T-cell (primary cell): ENCODE measurements around the gene SEC61B. TPM values are rescaled to one million over a fixed set of nuclear protein-coding genes. Genes with fewer than 3 reads are reported as not detected.

Experiments used
- ATAC-seq, 4 experiments: fragments of 200-7000 bp in 3 of 4; fragments of 150-1000 bp in 1 of 4; cut with Tn5 transposase; replicated peaks in 1 of 4; 1 replicate in 3 of 4; 2 replicates in 1 of 4; pipeline ENCODE4 v1.10.0; 2021; ENCODE audit warnings: moderate library complexity in 3 of 4, mild to moderate bottlenecking in 2 of 4, moderate number of reproducible peaks in 1 of 4
- CTCF ChIA-PET, 2 donors: fragments of 300-600 bp; sonication (Branson Sonifier 250); formaldehyde crosslinking; loops; one replicate each; lab custom pipeline; 2022; ENCODE audit warnings: antibody characterized with exemption in 2 of 2; lab: Charles Lee
- POLR2A ChIA-PET, 2 donors: fragments of 300-600 bp; sonication (Branson Sonifier 250); formaldehyde crosslinking; loops; one replicate each; lab custom pipeline; 2022; ENCODE audit warnings: antibody characterized with exemption in 2 of 2; lab: Charles Lee
- DNase-seq, 35 experiments: peaks; one replicate each; pipeline versions ENCODE4 v3.0.0 to v3.0.0-alpha.2; 2013 to 2023
- H3K27ac ChIP-seq: one replicate; pipeline ENCODE4 v1.5.1; 2013; ENCODE audit warnings: low read length
- H3K27me3 ChIP-seq, 2 experiments: replicated peaks in 1 of 2; 1 replicate in 1 of 2; 2 replicates in 1 of 2; pipeline versions ENCODE4 v1.6.1 to v1.7.0; 2013; ENCODE audit warnings: low read length in 1 of 2, mixed read lengths in 1 of 2; ENCODE audit not compliant: control insufficient read depth in 2 of 2, insufficient read depth in 2 of 2; ENCODE audit errors: extremely low read depth in 1 of 2
- H3K36me3 ChIP-seq, 2 donors: 1 replicate in 1 of 2; 2 replicates in 1 of 2; pipeline versions ENCODE4 v1.6.1 to v1.7.0; 2013; ENCODE audit warnings: low read length in 1 of 2; ENCODE audit not compliant: control insufficient read depth in 2 of 2, insufficient read depth in 1 of 2; ENCODE audit errors: extremely low read depth in 1 of 2
- H3K4me1 ChIP-seq, 2 experiments: 1 replicate in 1 of 2; 2 replicates in 1 of 2; pipeline versions ENCODE4 v1.6.1 to v1.7.0; 2013; ENCODE audit warnings: low read length in 2 of 2, mixed read lengths in 1 of 2; ENCODE audit not compliant: insufficient read depth in 2 of 2, control insufficient read depth in 1 of 2; ENCODE audit errors: extremely low read depth in 1 of 2
- H3K4me3 ChIP-seq, 2 donors: 1 replicate in 1 of 2; 2 replicates in 1 of 2; pipeline versions ENCODE4 v1.5.1 to v1.7.0; 2013; ENCODE audit warnings: mild to moderate bottlenecking in 2 of 2, low read length in 1 of 2, moderate library complexity in 1 of 2; ENCODE audit not compliant: control insufficient read depth in 1 of 2; ENCODE audit errors: extremely low read depth in 1 of 2
- H3K9me3 ChIP-seq: 2 replicates; pipeline ENCODE4 v1.7.0; 2013
- H3K27ac Mint-ChIP-seq, 2 donors: one replicate each; pipeline ENCODE4 v1.8.0; 2020 to 2021; ENCODE audit warnings: mild to moderate bottlenecking in 2 of 2, mixed read lengths in 2 of 2
- H3K27me3 Mint-ChIP-seq, 2 donors: one replicate each; pipeline ENCODE4 v1.8.0; 2021 to 2022; ENCODE audit warnings: mixed read lengths in 2 of 2
- H3K36me3 Mint-ChIP-seq: one replicate; pipeline ENCODE4 v1.8.0; 2021; ENCODE audit warnings: mixed read lengths
- H3K4me1 Mint-ChIP-seq, 3 donors: one replicate each; pipeline ENCODE4 v1.8.0; 2020 to 2022; ENCODE audit warnings: mixed read lengths in 3 of 3, mild to moderate bottlenecking in 1 of 3
- H3K4me3 Mint-ChIP-seq, 3 donors: one replicate each; pipeline ENCODE4 v1.8.0; 2020 to 2022; ENCODE audit warnings: mild to moderate bottlenecking in 3 of 3, mixed read lengths in 3 of 3, moderate library complexity in 3 of 3
- H3K9me3 Mint-ChIP-seq, 3 donors: one replicate each; pipeline ENCODE4 v1.8.0; 2020 to 2022; ENCODE audit warnings: mixed read lengths in 3 of 3
- WGBS: methylation state at CpG from one replicate; pipeline ENCODE4 v1.1.5; 2013; ENCODE audit warnings: missing lambda C conversion rate; ENCODE audit not compliant: insufficient coverage; 5-methylcytosine and 5-hydroxymethylcytosine counted together
- total RNA-seq, 35 experiments: library from RNA in 6 of 35; stranded (reverse) in 6 of 35; fragments of 120-200 nt in 1 of 35; gene quantifications; one replicate each; pipeline versions ENCODE4 v1.2.1 to v1.2.4 and lab custom pipeline; 2013 to 2026

Gene SEC61B
- total RNA-seq, 5 donors from 2014 or later (not counting 1 experiment from before 2014, with no cell fraction given), result 54.9 to 91.5 (median 84.0) TPM

DNA sequence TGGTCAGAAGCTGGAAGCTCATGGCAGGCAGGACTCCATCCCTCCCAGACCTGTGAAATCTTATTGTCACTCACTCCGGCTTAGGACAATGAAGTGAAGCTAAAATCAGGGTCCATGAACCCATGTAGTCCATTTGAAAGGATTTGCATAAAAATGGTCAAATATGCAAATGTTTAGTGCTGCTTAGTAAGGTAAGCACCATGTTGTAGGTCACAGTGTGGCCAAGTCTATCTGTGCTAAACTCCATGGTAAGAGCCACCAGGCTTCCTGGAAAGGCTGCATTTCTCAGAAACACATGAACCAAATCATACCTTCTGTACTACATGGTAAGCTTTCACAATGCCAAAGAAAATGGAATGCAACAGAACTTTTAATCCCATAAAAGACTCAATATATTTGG lies 6.0 kb upstream of the SEC61B start:
- Histone ChIP-seq H3K4me3 (no peak overlapping the region), H3K9me3 (no peaks in the 10 kb centered on the region), H3K4me1 (peaks cover 8 to 10% of the 10 kb centered on the region in 2 experiments), H3K36me3 (peaks cover 0 to 10% of the 10 kb centered on the region in 2 donors), H3K27ac (no peak overlapping the region), H3K27me3 (peaks cover 0 to 9% of the 10 kb centered on the region in 2 experiments)
- DNase-seq (no peak), ATAC-seq (no peak)
- ChIA-PET POLR2A (no interaction called here), CTCF (interaction anchor here in 1 of 2 donors (1.0 kb wide), 1 partner anchor 215 kb away, joined by 3 read pairs; no protein-coding TSS in a partner anchor)
- H3K27me3 Mint-ChIP-seq, result no peaks in the 10 kb centered on the region
- H3K9me3 Mint-ChIP-seq, result peaks cover 2 to 8% (median 7%) of the 10 kb centered on the region in 3 donors
- WGBS, result 100% methylated on average over 1 of the region's 1 CpG
- H3K4me3 Mint-ChIP-seq, result no peak overlapping the region
- no peak overlapping the region for H3K27ac Mint-ChIP-seq
- H3K36me3 Mint-ChIP-seq, result peaks cover 47% of the 10 kb centered on the region
- peaks cover 40 to 48% (median 43%) of the 10 kb centered on the region in 3 donors for H3K4me1 Mint-ChIP-seq

DNA sequence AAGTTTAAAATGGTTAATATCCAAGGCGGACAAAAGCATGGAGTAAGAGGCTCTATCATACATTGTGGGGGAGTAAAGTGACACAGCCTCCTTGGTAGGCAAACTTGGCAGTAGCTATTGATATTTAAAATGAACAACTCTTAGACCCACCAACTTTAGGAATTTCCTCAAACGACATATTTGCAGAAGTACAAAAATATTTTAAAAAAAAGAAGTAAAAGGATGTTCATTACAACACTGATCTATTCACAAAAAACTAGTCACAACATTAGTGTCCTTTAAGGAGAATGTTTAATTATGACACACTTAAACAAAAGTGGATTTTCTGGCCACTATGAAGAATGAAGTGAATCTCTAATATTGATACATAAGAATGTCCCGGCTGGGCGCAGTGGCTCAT lies 2.1 kb upstream of the SEC61B start:
- Histone ChIP-seq H3K4me3 (no peak overlapping the region), H3K36me3 (peaks cover 0 to 15% of the 10 kb centered on the region in 2 donors), H3K9me3 (no peaks in the 10 kb centered on the region), H3K27ac (no peak overlapping the region), H3K4me1 (peaks cover 16 to 26% of the 10 kb centered on the region in 2 experiments), H3K27me3 (no peaks in the 10 kb centered on the region)
- peaks cover 48% of the 10 kb centered on the region for H3K36me3 Mint-ChIP-seq
- H3K27ac Mint-ChIP-seq, result peak overlapping the region in 1 of 2 donors; percentile 12
- H3K9me3 Mint-ChIP-seq, result no peaks in the 10 kb centered on the region
- POLR2A ChIA-PET, result no interaction called here
- ATAC-seq (no peak), DNase-seq (no peak)
- CTCF ChIA-PET, result interaction anchor here in 1 of 2 donors (1.3 kb wide), 1 partner anchor 35 kb away, joined by 3 read pairs; no protein-coding TSS in a partner anchor
- H3K4me3 Mint-ChIP-seq, result peak overlapping the region; percentile 59 to 93 (median 64)
- H3K27me3 Mint-ChIP-seq, result no peaks in the 10 kb centered on the region
- no CpG with 5 or more reads among the region's 4 CpGs for WGBS
- peaks cover 56 to 75% (median 73%) of the 10 kb centered on the region in 3 donors for H3K4me1 Mint-ChIP-seq

DNA sequence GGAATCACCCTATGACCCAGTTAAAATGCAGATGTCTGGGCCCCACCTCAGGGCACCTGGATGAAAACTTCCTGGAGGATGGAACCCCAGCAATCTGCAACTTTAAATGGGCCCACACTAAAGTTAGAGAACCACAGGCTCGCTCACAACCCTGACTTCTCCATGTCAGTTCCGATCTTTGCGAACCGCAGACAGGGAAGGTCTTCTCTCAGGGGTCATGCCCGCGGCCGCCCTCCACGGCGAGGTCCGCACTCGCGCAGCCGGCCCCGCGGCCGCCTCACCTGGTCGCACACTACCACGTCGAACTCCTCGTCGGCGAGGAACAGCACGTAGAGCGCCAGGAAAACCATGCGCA lies 839 bp upstream of the SEC61B start:
- ATAC-seq, result no peak
- ChIA-PET POLR2A (interaction anchor here in 1 of 2 donors (0.6 to 3.3 kb wide), 4 partner anchors 8 to 58 kb away, joined by 3 to 13 read pairs (median 4); no protein-coding TSS in a partner anchor), CTCF (interaction anchor here in 1 of 2 donors (0.7 kb wide), 1 partner anchor 11 kb away, joined by 3 read pairs; no protein-coding TSS in a partner anchor)
- DNase-seq, result peak in 1 of 35 experiments; percentile 3
- peaks cover 67 to 82% (median 77%) of the 10 kb centered on the region in 3 donors for H3K4me1 Mint-ChIP-seq
- H3K9me3 Mint-ChIP-seq, result no peaks in the 10 kb centered on the region
- peaks cover 41% of the 10 kb centered on the region for H3K36me3 Mint-ChIP-seq
- H3K27me3 ChIP-seq, result no peaks in the 10 kb centered on the region
- H3K36me3 ChIP-seq, result peaks cover 5 to 26% of the 10 kb centered on the region in 2 donors
- 0% methylated on average over 25 of the region's 25 CpGs for WGBS
- peak overlapping the region; percentile 93 to 99 (median 95) for H3K4me3 Mint-ChIP-seq
- peak overlapping the region; percentile 89 to 96 for H3K4me3 ChIP-seq
- peak overlapping the region; percentile 87 for H3K27ac Mint-ChIP-seq
- peak overlapping the region; percentile 14 for H3K27ac ChIP-seq
- no peaks in the 10 kb centered on the region for H3K9me3 ChIP-seq
- no peaks in the 10 kb centered on the region for H3K27me3 Mint-ChIP-seq
- H3K4me1 ChIP-seq, result peaks cover 16 to 26% of the 10 kb centered on the region in 2 experiments

- H3K4me1 ChIP-seq, result peaks cover 16 to 26% of the 10 kb centered on the region in 2 experiments
- Mint-ChIP-seq H3K9me3 (no peaks in the 10 kb centered on the region), H3K36me3 (peaks cover 37% of the 10 kb centered on the region), H3K27ac (peak overlapping the region; percentile 99 to 100), H3K4me1 (peaks cover 59 to 78% (median 77%) of the 10 kb centered on the region in 3 donors), H3K27me3 (no peaks in the 10 kb centered on the region), H3K4me3 (peak overlapping the region; percentile 93 to 99 (median 95))
- peak overlapping the region; percentile 96 for H3K27ac ChIP-seq
- peak overlapping the region; percentile 89 to 96 for H3K4me3 ChIP-seq
- no peaks in the 10 kb centered on the region for H3K27me3 ChIP-seq
- POLR2A ChIA-PET, result interaction anchor here (0.6 to 3.3 kb wide), 7 partner anchors 9 to 1369 kb away, joined by 3 to 13 read pairs (median 3); no protein-coding TSS in a partner anchor
- WGBS, result 9% methylated on average over 28 of the region's 30 CpGs
- H3K36me3 ChIP-seq, result peaks cover 6 to 29% of the 10 kb centered on the region in 2 donors
- peak in 1 of 35 experiments; percentile 2 for DNase-seq
- no peaks in the 10 kb centered on the region for H3K9me3 ChIP-seq
- CTCF ChIA-PET, result interaction anchor here (0.6 to 1.9 kb wide), 7 partner anchors 9 to 644 kb away, joined by 3 to 9 read pairs (median 3); no protein-coding TSS in a partner anchor
- ATAC-seq, result peak; percentile 16 to 38 (median 18)
Observed at GRCh38 chr9:99222416-99223270, 561 bp downstream of the SEC61B start.

- H3K36me3 ChIP-seq, result peaks cover 9 to 35% of the 10 kb centered on the region in 2 donors
- CTCF ChIA-PET, result no interaction called here
- H3K9me3 ChIP-seq, result no peaks in the 10 kb centered on the region
- DNase-seq (no peak), ATAC-seq (no peak)
- Mint-ChIP-seq H3K4me1 (peaks cover 63 to 72% (median 63%) of the 10 kb centered on the region in 3 donors), H3K27ac (no peak overlapping the region), H3K4me3 (peak overlapping the region; percentile 93 to 99 (median 95)), H3K9me3 (no peaks in the 10 kb centered on the region), H3K36me3 (peaks cover 35% of the 10 kb centered on the region), H3K27me3 (no peaks in the 10 kb centered on the region)
- WGBS, result 82% methylated on average over 1 of the region's 2 CpGs
- H3K27me3 ChIP-seq, result no peaks in the 10 kb centered on the region
- POLR2A ChIA-PET, result interaction anchor here in 1 of 2 donors (0.6 kb wide), 1 partner anchor 13 kb away, joined by 3 read pairs; no protein-coding TSS in a partner anchor
- H3K4me1 ChIP-seq, result peaks cover 16 to 26% of the 10 kb centered on the region in 2 experiments
- H3K27ac ChIP-seq, result no peak overlapping the region
- H3K4me3 ChIP-seq, result no peak overlapping the region
Observed at GRCh38 chr9:99224445-99224844, 2.4 kb downstream of the SEC61B start.

- ChIA-PET CTCF (no interaction called here), POLR2A (no interaction called here)
- H3K4me3 Mint-ChIP-seq, result no peak overlapping the region
- H3K9me3 Mint-ChIP-seq, result no peaks in the 10 kb centered on the region
- peaks cover 48 to 58% (median 49%) of the 10 kb centered on the region in 3 donors for H3K4me1 Mint-ChIP-seq
- H3K27me3 ChIP-seq, result no peaks in the 10 kb centered on the region
- no peak overlapping the region for H3K4me3 ChIP-seq
- H3K27me3 Mint-ChIP-seq, result no peaks in the 10 kb centered on the region
- H3K4me1 ChIP-seq, result peaks cover 8 to 16% of the 10 kb centered on the region in 2 experiments
- no peaks in the 10 kb centered on the region for H3K9me3 ChIP-seq
- no peak overlapping the region for H3K27ac Mint-ChIP-seq
- ATAC-seq, result no peak
- H3K36me3 Mint-ChIP-seq, result peaks cover 40% of the 10 kb centered on the region
- H3K36me3 ChIP-seq, result peaks cover 9 to 50% of the 10 kb centered on the region in 2 donors
- H3K27ac ChIP-seq, result no peak overlapping the region
- no CpG with 5 or more reads among the region's 5 CpGs for WGBS
- DNase-seq, result no peak
Observed at GRCh38 chr9:99226054-99226453, 4.0 kb downstream of the SEC61B start.
